ENCODE results near the gene SLC16A10. TPM values are rescaled to one million over a fixed set of nuclear protein-coding genes. Genes with fewer than 3 reads are reported as not detected.
A peak's percentile ranks its signal among the peaks of the same experiment; 100 is the strongest.
"Not testable (repeated sequence)": the region's sequence is repeated elsewhere in the genome, so short reads cannot be mapped to it uniquely, and the experiment has no call there.

Gene SLC16A10
- total RNA-seq, 1 donor from 2014 or later, result 4.8 TPM

DNA sequence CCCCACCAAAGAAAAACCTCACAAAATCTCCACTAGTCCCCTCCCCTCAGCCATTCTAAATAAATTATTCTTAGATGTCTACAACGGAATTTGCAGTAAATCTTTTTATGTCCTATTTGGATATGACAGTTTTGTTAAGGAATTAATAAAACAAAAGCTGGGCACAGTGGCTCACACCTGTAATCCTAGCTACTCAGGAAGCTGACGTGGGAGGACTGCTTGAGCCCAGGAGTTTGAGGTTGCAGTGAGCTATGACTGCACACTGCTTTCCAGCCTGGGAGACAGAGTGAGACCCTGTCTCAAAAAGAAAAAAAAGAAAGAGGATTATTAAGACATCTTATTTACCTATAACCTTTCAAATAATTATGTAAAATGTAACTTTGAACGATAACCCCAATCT lies 165.4 kb downstream of the SLC16A10 start:
- TF ChIP-seq EZH2phosphoT487 (IDR thresholded peaks at IDR 0.05) (no peak), CTCF (IDR thresholded peaks at IDR 0.05) (no peak), EZH2 (IDR thresholded peaks at IDR 0.05) (no peak)
- H3K79me2 ChIP-seq (ENCODE audit: low read depth), result no peaks in the 10 kb centered on the region
- no peak overlapping the region for H3K27ac Mint-ChIP-seq

DNA sequence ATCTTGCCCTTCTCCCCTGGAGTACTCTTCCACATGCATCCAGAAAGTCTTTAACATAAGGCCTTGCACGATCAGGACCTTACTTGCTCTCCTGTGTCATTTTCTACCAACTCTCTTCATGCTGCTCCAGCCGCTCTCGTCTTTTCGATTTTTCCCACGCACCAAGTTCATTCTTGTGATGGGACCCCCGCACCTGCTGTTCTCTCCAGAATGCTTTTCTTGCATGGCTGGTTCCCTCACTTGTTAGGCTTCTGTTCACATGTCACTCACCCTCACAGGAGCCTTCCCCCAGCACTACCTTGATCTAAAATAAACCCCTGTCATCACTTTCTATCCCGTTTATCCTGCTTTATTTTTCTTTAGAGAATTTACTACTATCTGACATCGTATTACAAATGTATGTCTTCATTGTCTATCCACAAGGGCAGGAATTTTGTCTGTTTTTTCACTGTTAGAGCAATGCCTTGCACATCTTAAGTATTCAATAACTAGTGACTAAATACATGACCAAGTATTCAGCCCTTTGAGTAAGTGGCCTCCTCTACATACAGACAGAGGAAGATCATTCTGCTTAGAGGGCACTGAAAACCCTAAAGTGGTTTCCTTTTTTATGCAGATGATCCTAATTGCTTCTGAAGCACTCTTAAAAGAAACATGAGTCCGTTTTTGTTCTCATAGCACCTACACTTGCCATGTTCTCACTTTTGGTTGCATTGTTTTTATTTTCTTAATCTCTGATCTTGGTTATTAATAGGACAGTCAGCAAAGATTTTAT lies 166.9 kb downstream of the SLC16A10 start:
- Histone ChIP-seq H3K4me3 (no peak overlapping the region), H3K4me1 (peaks cover 25% of the 10 kb centered on the region), H3K9ac (no peak overlapping the region), H2AFZ (replicated peaks) (no peak overlapping the region), H3K4me2 (no peak overlapping the region), H4K20me1 (ENCODE audit: low read depth) (no peaks in the 10 kb centered on the region), H3K79me2 (ENCODE audit: low read depth) (no peaks in the 10 kb centered on the region), H3K27ac (no peak overlapping the region), H3K9me3 (ENCODE audit: low read depth) (no peaks in the 10 kb centered on the region), H3K27me3 (peaks cover 12% of the 10 kb centered on the region), H3F3A (ENCODE audit: low read depth) (peaks cover 45% of the 10 kb centered on the region), H3K36me3 (no peaks in the 10 kb centered on the region)
- Mint-ChIP-seq H3K9me3 (no peaks in the 10 kb centered on the region), H3K4me3 (no peak overlapping the region), H3K27ac (no peak overlapping the region), H3K4me1 (peaks cover 31% of the 10 kb centered on the region), H3K27me3 (ENCODE audit: insufficient read depth, low read depth) (peaks cover 3% of the 10 kb centered on the region), H3K36me3 (no peaks in the 10 kb centered on the region)
- TF ChIP-seq EZH2 (IDR thresholded peaks at IDR 0.05) (no peak), CTCF (IDR thresholded peaks at IDR 0.05) (no peak), EZH2phosphoT487 (IDR thresholded peaks at IDR 0.05) (no peak)
- no peak for DNase-seq (ENCODE audit: low spot score)

More for the DNA sequence above, 165.4 kb downstream of the SLC16A10 start:
- H3K4me3 Mint-ChIP-seq, result no peak overlapping the region
- H3K27me3 Mint-ChIP-seq (ENCODE audit: insufficient read depth, low read depth), result peaks cover 3% of the 10 kb centered on the region
- Histone ChIP-seq H3K36me3 (no peaks in the 10 kb centered on the region), H3K4me1 (peaks cover 25% of the 10 kb centered on the region), H4K20me1 (ENCODE audit: low read depth) (no peaks in the 10 kb centered on the region), H3K4me3 (no peak overlapping the region), H3K9ac (no peak overlapping the region), H3F3A (ENCODE audit: low read depth) (peaks cover 45% of the 10 kb centered on the region), H2AFZ (replicated peaks) (no peak overlapping the region), H3K4me2 (no peak overlapping the region), H3K27me3 (peaks cover 12% of the 10 kb centered on the region), H3K9me3 (ENCODE audit: low read depth) (no peaks in the 10 kb centered on the region), H3K27ac (no peak overlapping the region)
- H3K4me1 Mint-ChIP-seq, result peaks cover 25% of the 10 kb centered on the region
- DNase-seq (ENCODE audit: low spot score), result no peak
- no peaks in the 10 kb centered on the region for H3K9me3 Mint-ChIP-seq
- no peaks in the 10 kb centered on the region for H3K36me3 Mint-ChIP-seq

GRCh38 chr6:111254779-111255166 lies 167.5 kb downstream of the SLC16A10 start:
- H2AFZ ChIP-seq (replicated peaks), result peak overlapping the region; percentile 48
- no peaks in the 10 kb centered on the region for H4K20me1 ChIP-seq (ENCODE audit: low read depth)
- no peak overlapping the region for H3K9ac ChIP-seq
- H3K27ac Mint-ChIP-seq, result no peak overlapping the region
- peaks cover 3% of the 10 kb centered on the region for H3K27me3 Mint-ChIP-seq (ENCODE audit: insufficient read depth, low read depth)
- no peaks in the 10 kb centered on the region for H3K36me3 ChIP-seq
- no peak for TF ChIP-seq EZH2phosphoT487 (IDR thresholded peaks at IDR 0.05)
- TF ChIP-seq EZH2 (IDR thresholded peaks at IDR 0.05), result no peak
- TF ChIP-seq CTCF (IDR thresholded peaks at IDR 0.05), result no peak
- H3K36me3 Mint-ChIP-seq, result no peaks in the 10 kb centered on the region
- no peak for DNase-seq (ENCODE audit: low spot score)
- H3K4me3 ChIP-seq, result no peak overlapping the region
- H3K9me3 Mint-ChIP-seq, result no peaks in the 10 kb centered on the region
- no peaks in the 10 kb centered on the region for H3K9me3 ChIP-seq (ENCODE audit: low read depth)
- H3K27me3 ChIP-seq, result peaks cover 12% of the 10 kb centered on the region
- H3K79me2 ChIP-seq (ENCODE audit: low read depth), result peaks cover 4% of the 10 kb centered on the region
- H3K4me2 ChIP-seq, result peak overlapping the region; percentile 63
- peaks cover 31% of the 10 kb centered on the region for H3K4me1 Mint-ChIP-seq
- H3K27ac ChIP-seq, result no peak overlapping the region
- peaks cover 45% of the 10 kb centered on the region for H3F3A ChIP-seq (ENCODE audit: low read depth)
- H3K4me1 ChIP-seq, result peaks cover 25% of the 10 kb centered on the region
- H3K4me3 Mint-ChIP-seq, result no peak overlapping the region

DNA sequence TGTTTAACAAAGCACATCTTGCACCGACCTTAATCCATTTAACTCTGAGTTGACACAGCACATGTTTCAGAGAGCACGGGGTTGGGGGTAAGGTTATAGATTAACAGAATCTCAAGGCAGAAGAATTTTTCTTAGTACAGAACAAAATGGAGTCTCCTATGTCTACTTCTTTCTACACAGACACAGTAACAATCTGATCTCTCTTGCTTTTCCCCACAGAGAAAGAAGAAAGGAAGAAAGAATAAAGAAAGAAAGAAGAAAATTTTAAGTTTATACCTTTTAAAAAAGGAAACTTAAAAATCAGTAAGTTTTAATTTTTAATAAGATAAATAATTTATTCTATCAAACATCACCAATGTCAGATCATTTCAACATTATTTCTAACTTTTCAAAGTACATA lies 168.5 kb downstream of the SLC16A10 start:
- peaks cover 34% of the 10 kb centered on the region for H3K4me1 ChIP-seq
- peaks cover 14% of the 10 kb centered on the region for H3K79me2 ChIP-seq (ENCODE audit: low read depth)
- not testable (repeated sequence) for H3K27ac Mint-ChIP-seq; H2AFZ ChIP-seq (replicated peaks); H3K4me3 ChIP-seq; H3K27ac ChIP-seq; H4K20me1 ChIP-seq (ENCODE audit: low read depth); DNase-seq (ENCODE audit: low spot score); H3K27me3 Mint-ChIP-seq (ENCODE audit: insufficient read depth, low read depth); H3K36me3 Mint-ChIP-seq; H3K36me3 ChIP-seq; H3K4me3 Mint-ChIP-seq; H3K9ac ChIP-seq; H3K9me3 Mint-ChIP-seq; H3K9me3 ChIP-seq (ENCODE audit: low read depth)
- H3K4me2 ChIP-seq, result peak overlapping the region; percentile 63
- H3K27me3 ChIP-seq, result peaks cover 12% of the 10 kb centered on the region
- peaks cover 39% of the 10 kb centered on the region for H3K4me1 Mint-ChIP-seq
- H3F3A ChIP-seq (ENCODE audit: low read depth), result peaks cover 41% of the 10 kb centered on the region
